Measurements from ENCODE around the gene SLC1A5.
A peak's percentile ranks its signal among the peaks of the same experiment; 100 is the strongest.
"Not testable (repeated sequence)": the region's sequence is repeated elsewhere in the genome, so short reads cannot be mapped to it uniquely, and the experiment has no call there.

The SLC1A5 gene

GRCh38 chr19:46797881-46798280 is 9.5 kb upstream of the SLC1A5 start:
- no peak for DNase-seq

GRCh38 chr19:46791944-46792343 is 3.5 kb upstream of the SLC1A5 start:
- no peak for DNase-seq

GRCh38 chr19:46789371-46789770 is 977 bp upstream of the SLC1A5 start:
- DNase-seq, result no peak

GRCh38 chr19:46788968-46789338 is 559 bp upstream of the SLC1A5 start:
- DNase-seq, result no peak

DNA sequence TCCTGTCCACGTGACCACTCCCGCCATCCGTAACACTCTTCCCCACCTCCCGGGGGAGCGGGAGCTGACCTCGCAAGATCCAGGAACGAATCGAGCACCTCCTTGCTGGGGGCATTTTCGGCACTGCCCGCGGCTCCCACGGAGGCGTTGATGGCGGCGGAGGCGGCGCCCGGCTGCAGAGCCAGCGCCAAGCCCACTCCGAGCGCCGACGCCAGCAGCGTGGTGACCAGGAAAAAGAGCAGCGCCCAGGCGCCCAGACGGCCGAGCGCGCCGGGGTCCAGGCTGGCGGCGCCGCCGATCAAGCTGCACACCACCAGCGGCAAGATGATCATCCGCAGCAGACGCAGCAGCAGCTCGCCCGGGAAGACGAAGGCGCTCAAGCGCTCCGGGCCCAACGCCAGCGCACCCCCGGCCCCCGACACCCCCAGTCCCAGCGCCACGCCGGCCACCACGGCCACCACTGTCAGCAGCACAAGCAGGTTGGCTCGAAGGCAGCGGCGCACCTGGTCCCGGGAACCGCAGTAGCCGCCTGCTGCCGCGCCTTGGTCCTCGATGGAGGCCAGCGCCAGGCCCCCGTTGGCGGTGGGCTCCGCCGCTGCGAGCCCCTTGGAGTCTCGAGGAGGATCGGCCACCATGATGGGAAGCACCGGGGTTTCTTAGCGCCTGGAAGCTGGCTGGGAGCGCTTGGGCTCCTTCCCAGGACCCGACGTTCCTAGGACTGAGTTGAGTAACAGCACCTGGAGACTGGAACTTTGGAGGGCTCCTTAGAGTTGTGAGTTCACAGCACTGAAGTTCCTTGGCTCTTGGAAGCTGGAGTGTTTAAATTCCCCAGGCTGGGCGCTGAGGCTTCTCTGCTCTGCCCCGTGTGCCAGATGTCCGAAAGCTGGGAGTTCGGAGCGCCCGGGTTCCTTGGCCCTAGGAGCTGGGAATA is 798 bp downstream of the SLC1A5 start:
- no peak for DNase-seq

DNA sequence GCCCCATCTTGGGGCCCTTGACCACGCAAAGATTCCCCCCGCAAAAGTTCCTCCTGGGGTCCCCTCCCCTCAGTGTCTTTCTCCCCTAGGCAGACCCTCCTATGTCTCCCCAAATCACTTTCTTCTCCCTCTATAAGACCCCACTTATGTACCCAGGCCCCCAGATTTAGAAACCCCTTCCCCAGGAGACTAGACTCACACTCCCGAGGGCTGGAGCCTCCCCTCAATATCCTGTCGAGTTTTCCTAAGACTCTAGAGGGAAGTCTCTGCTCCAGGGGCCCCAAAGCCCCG is 1.4 kb downstream of the SLC1A5 start:
- no peak for DNase-seq

DNA sequence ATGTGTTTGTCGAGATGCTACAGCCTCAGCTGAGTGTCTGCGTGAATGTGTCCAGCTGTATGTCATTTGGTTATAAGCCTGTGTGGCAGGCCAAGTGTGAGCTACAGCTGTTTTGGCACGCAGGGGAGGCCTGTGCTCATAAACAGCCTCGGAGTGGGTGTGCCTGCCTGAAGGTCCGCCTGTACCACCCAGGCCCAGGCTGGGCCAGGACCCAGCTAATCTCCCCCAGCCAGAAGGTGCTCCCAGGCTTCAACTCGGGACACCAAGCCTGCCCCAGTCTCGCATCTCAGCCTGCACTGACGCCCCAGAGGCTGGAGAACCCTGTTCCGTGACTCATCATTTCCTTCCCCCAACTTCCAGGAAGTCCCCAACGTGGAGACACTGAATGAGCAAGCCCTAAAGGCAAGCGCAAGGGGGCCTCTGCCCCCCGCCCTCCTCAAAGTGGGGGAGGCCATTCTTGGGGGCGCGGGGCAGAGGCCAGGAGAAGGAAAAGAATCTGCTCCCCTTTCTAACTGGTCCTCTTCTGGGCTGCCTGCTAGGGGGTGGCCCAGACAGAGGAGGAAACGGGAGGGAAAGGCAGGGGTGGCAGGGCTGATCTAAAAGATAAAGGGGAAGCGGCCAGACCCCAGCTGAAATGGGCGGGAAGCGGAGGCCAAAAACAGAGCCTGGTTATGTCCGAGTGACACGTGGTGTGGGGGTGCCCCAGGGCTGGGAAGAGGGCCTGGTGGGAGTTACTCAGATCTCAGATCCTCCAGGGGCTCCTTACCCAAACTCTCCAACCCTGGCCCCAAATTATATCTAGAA is 2.0 kb downstream of the SLC1A5 start:
- DNase-seq, result no peak

- DNase-seq, result no peak
These were observed 2.5 kb downstream of the SLC1A5 start for GRCh38 chr19:46785980-46786235.

DNA sequence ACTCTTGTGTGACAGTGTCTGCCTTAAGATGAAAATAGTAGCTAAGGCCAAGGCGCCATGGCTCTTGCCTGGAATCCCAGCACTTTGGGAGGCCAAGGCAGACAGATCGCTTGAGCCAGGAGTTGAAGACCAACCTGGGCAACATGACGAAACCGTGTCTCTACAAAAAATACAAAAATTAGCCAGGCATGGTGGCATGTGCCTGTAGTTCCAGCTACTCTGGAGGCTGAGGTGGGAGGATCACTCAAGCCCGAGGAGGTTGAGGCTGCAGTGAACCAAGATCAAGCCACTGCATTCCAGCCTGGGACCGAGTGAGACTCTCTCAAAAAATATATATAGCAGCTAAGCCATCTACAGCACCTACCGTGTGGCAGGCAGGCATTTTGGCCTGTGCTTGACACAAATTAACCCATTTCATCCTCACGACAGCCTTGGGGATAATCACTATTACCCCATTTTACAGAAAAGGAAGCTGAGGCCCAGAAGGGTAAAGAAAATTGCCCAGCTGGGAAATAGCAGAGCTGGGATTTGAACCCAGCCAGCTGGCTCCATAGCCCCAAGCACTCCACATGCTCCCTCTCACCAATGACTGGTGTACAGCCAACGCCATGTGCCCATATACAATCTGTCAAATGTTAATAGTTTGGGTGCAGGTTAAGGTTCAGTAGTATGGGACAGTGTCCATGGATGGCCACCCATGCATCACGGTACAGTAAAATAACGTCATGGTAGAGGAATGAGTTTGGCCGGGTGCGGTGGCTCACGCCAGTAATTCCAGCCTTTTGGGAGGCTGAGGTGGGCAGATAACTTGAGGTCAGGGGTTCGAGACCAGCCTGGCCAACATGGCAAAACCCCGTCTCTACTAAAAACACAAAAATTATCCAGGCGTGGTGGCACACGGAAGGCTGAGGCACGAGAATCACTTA is 3.1 kb downstream of the SLC1A5 start:
- no peak for DNase-seq

GRCh38 chr19:46784262-46785053 is 3.9 kb downstream of the SLC1A5 start:
- DNase-seq, result peak; percentile 25

DNA sequence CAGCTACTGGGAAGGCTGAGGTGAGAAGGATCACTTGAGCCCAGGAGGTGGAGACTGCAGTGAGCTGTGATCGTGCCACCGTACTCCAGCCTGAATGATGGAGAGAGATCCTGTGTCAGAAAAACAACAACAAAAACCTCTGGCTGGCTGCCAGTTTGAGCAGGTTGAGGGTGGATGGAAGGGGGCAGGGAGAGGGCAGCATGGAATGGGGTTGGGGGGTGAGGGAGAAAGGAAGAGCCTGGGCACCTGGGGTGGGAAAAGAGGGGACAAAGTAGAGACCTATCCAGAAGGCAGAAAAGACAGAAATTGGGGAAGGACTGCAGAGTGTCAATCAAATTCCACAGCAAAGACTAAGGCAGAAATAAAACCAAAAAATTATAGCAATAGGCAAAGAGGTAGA is 4.7 kb downstream of the SLC1A5 start:
- DNase-seq, result no peak

DNA sequence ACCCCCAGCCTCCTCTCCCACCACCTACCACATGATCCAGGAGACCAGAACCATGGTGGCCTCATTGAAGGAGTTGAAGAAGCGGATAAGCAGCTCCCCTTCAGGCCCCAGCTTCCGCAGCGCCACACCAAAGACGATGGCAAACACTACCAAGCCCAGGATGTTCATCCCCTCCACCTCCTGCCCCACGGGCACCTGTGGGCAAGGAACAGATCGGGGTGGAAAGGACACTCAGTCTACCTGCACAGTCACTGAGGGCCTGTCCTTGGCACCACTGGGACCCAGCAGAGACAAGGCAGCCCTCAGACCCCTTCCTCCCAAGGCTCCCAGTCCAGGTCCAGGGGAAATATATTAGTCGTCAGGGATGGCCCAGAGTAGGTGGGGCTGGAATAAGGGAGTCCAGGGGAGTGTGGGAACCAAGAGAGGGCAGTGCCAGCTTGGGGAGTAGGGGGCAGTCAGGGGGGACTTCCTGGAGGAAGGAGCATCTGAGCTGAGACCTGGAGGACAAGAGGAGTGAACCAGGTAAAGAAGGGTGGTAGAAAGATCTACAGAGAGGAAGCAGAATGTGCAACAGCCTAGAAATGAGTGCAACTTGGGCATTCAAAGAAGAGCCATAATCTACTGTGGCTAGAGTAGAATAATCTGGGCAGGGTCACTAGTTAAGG is 5.9 kb downstream of the SLC1A5 start:
- DNase-seq, result no peak

- not testable (repeated sequence) for DNase-seq
These were observed 10.3 kb downstream of the SLC1A5 start for GRCh38 chr19:46777956-46778645.

GRCh38 chr19:46776927-46777911 is 11.2 kb downstream of the SLC1A5 start:
- no peak for DNase-seq

GRCh38 chr19:46775642-46776258 is 12.6 kb downstream of the SLC1A5 start:
- DNase-seq, result no peak

DNA sequence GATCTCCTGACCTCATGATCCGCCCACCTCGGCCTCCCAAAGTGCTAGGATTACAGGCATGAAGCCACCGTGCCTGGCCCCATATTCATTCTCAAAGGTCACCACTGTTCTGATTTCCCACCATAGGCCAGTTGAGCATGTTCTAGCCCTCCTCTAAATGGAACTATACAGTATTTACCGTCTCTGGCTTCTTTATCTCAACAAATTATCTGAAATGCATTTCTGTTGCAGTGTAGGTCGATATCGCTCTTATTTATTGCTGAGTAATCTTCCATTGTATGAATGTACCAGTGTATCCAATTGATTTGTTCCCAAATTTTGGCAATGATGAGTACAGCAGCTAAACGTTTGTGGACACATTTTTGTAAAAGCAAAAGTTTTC is 15.4 kb downstream of the SLC1A5 start:
- DNase-seq, result no peak

GRCh38 chr19:46772170-46773017 is 16.0 kb downstream of the SLC1A5 start:
- DNase-seq, result no peak

DNA sequence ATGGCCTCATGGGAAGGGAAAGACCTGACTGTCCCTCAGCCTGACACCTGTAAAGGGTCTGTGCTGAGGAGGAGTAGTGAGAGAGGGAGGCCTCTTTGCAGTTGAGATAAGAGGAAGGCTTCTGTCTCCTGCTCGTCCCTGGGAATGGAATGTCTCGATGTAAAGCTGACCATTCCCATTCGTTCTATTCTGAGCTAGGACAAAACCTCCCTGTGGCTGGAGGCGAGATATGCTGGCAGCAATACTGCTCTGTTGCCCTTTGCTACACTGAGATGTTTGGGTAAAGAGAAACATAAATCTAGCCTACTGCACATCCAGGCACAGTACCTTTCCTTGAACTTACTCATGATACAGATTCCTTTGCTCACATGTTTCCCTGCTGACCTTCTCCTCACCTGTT is 19.6 kb downstream of the SLC1A5 start:
- not testable (repeated sequence) for DNase-seq
